ENCODE results near the gene ANKRD29.
A peak's percentile ranks its signal among the peaks of the same experiment; 100 is the strongest.

Gene ANKRD29

GRCh38 chr18:23626451-23627279, 36.0 kb downstream of the ANKRD29 start:
- no peak for TF ChIP-seq CTCF (IDR thresholded peaks at IDR 0.05; ENCODE audit: control insufficient read depth, insufficient read depth, low read depth, low read length, missing control alignments)
- no peak overlapping the region for H3K4me3 ChIP-seq (ENCODE audit: control insufficient read depth, low read depth, low read length)
- DNase-seq (ENCODE audit: low read depth), result no peak

- H3K4me3 ChIP-seq (ENCODE audit: control insufficient read depth, low read depth, low read length), result no peak overlapping the region
- TF ChIP-seq CTCF (IDR thresholded peaks at IDR 0.05; ENCODE audit: control insufficient read depth, insufficient read depth, low read depth, low read length, missing control alignments), result no peak
- no peak for DNase-seq (ENCODE audit: low read depth)
These were observed 39.7 kb downstream of the ANKRD29 start for GRCh38 chr18:23623040-23623439.

- no peak for DNase-seq (ENCODE audit: low read depth)
- TF ChIP-seq CTCF (IDR thresholded peaks at IDR 0.05; ENCODE audit: control insufficient read depth, insufficient read depth, low read depth, low read length, missing control alignments), result no peak
- H3K4me3 ChIP-seq (ENCODE audit: control insufficient read depth, low read depth, low read length), result peak overlapping the region; percentile 37
These were observed 43.3 kb downstream of the ANKRD29 start for GRCh38 chr18:23619388-23619881.

GRCh38 chr18:23618862-23619387, 43.8 kb downstream of the ANKRD29 start:
- no peak for DNase-seq (ENCODE audit: low read depth)
- H3K4me3 ChIP-seq (ENCODE audit: control insufficient read depth, low read depth, low read length), result peak overlapping the region; percentile 37
- no peak for TF ChIP-seq CTCF (IDR thresholded peaks at IDR 0.05; ENCODE audit: control insufficient read depth, insufficient read depth, low read depth, low read length, missing control alignments)

- no peak for DNase-seq (ENCODE audit: low read depth)
- no peak for TF ChIP-seq CTCF (IDR thresholded peaks at IDR 0.05; ENCODE audit: control insufficient read depth, insufficient read depth, low read depth, low read length, missing control alignments)
- H3K4me3 ChIP-seq (ENCODE audit: control insufficient read depth, low read depth, low read length), result no peak overlapping the region
These were observed 45.2 kb downstream of the ANKRD29 start for GRCh38 chr18:23617412-23618014.

GRCh38 chr18:23616258-23616657, 46.5 kb downstream of the ANKRD29 start:
- TF ChIP-seq CTCF (IDR thresholded peaks at IDR 0.05; ENCODE audit: control insufficient read depth, insufficient read depth, low read depth, low read length, missing control alignments), result no peak
- H3K4me3 ChIP-seq (ENCODE audit: control insufficient read depth, low read depth, low read length), result no peak overlapping the region
- DNase-seq (ENCODE audit: low read depth), result no peak

Data from AG09309 (cell line).